NCI-H1417 (cell line): Measurements from ENCODE around the gene RNPC3.
"Not testable (repeated sequence)": the region's sequence is repeated elsewhere in the genome, so short reads cannot be mapped to it uniquely, and the experiment has no call there.

Experiments
- DNase-seq, 3 experiments: peaks; one replicate each; lab custom pipeline; 2025; lab: John Stamatoyannopoulos, UW

The RNPC3 gene

DNA sequence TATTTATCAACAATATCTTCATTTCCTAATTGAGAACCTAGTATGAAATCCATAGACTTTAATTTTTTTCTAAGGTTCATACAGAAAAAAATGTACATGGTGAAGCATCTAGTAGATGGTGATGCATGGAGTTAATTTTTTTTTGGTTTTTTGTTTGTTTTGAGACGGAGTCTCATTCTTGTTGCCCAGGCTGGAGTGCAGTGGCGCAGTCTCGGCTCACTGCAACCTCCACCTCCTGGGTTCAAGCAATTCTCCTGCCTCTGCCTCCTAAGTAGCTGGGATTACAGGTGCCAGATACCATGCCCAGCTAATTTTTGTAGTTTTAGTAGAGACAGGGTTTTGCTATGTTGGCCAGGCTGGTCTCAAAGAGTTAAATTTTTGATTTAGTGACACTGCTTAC, 35.6 kb downstream of the RNPC3 start:
- not testable (repeated sequence) for DNase-seq

GRCh38 chr1:103561643-103562395, 36.3 kb downstream of the RNPC3 start:
- no peak for DNase-seq

GRCh38 chr1:103563056-103563455, 37.6 kb downstream of the RNPC3 start:
- no peak for DNase-seq

GRCh38 chr1:103569493-103569892, 44.0 kb downstream of the RNPC3 start:
- no peak for DNase-seq

- not testable (repeated sequence) for DNase-seq
Observed at GRCh38 chr1:103571289-103571688, 45.8 kb downstream of the RNPC3 start, which contains the start of gene AMY2B. AMY2B (plus strand) TSS chr1:103571589; CDS start chr1:103571603, 14 bp downstream.

DNA sequence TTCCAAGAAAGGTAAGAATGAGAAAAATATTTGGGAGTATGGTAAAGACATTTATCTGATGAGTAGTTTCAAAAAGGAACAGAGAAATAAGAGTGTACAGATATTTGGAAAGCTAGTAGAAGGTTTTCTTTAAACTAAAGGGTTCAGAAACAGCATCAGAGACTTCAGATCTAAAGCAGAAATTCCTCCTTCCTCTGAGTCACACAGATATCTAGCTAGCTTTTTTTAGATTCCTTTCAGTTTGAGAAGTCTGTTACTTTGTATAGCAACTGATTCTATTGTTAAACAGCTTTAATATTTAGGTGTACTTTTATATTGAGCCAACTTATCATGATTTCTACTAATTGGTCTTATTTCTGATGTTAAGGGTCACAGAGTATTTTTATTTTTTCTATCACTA, 50.6 kb downstream of the RNPC3 start:
- no peak for DNase-seq

GRCh38 chr1:103576784-103577183, 51.3 kb downstream of the RNPC3 start:
- DNase-seq, result not testable (repeated sequence)

- peak in 1 of 3 experiments; percentile 44 for DNase-seq
Observed at GRCh38 chr1:103582464-103582863, 57.0 kb downstream of the RNPC3 start.

DNA sequence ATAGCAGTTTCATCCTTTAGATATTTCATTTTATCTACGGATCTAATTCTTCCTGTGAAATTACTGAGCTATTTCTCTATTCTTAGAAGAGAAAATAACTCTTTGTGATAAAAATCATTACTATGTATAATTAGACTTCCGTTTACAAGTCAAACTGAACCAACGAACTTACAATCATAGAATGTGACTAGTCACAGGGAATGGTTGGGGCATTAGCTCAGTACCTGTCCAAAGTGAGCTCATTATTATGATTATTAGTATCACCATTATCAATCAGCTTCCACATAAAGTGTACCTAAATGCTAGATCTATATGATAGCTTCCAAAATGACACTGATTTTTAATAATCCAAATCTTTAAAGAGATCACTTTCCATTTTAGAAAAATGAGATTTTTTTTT, 58.4 kb downstream of the RNPC3 start:
- DNase-seq, result no peak

- no peak for DNase-seq
Observed at GRCh38 chr1:103584537-103584936, 59.0 kb downstream of the RNPC3 start.

- not testable (repeated sequence) for DNase-seq
Observed at GRCh38 chr1:103602740-103603139, 77.2 kb downstream of the RNPC3 start.
